Measurements from ENCODE around the gene FAM219A.
"Not testable (repeated sequence)": the region's sequence is repeated elsewhere in the genome, so short reads cannot be mapped to it uniquely, and the experiment has no call there.

The FAM219A gene

DNA sequence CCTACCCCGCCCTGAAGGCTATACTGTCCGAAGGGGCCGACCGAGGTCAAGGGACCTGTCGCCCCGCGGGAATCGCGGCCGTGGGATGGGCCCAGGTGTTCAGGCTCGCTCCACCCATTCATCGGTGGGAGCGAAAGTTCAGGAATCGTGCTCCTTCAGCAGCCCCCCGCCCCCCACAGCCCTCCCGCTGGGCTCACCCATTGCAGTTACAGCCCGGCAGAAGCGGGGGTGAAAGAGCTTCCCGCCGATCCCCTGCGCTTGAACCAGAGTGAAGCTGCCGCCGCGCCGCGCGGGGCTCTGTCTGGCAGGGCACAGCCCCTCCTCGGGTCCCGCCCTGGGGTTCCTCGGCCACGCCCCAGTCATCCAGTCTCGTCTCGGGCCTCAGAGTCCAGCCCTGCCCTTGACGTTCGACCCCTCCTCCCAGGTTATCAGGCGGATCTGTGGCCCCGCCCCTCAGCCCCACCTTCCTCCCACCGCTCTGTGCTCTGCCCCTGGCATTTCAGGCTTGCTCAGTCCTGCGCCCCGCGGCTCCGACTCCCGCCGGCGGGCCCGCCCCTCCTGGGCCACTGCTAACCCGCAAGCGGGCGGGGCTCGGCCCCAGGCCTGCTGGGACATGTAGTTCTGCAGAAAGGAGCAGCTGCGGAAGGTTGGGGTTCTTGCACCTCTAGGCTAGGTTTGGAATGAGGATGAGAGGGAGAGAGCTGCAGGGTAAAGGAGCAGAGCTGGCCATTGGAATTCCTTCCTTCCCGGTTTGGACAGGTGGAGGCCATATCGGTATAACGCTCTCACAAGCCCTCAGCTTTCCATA, 81.6 kb downstream of the FAM219A start, which contains the start of gene MYORG:
TSS of gene MYORG (minus strand) at position 303 of the 808 bp plus-strand sequence. CDS start 3,955 bp downstream, outside the sequence.
- peak; percentile 98 for DNase-seq (ENCODE audit: low spot score)

DNA sequence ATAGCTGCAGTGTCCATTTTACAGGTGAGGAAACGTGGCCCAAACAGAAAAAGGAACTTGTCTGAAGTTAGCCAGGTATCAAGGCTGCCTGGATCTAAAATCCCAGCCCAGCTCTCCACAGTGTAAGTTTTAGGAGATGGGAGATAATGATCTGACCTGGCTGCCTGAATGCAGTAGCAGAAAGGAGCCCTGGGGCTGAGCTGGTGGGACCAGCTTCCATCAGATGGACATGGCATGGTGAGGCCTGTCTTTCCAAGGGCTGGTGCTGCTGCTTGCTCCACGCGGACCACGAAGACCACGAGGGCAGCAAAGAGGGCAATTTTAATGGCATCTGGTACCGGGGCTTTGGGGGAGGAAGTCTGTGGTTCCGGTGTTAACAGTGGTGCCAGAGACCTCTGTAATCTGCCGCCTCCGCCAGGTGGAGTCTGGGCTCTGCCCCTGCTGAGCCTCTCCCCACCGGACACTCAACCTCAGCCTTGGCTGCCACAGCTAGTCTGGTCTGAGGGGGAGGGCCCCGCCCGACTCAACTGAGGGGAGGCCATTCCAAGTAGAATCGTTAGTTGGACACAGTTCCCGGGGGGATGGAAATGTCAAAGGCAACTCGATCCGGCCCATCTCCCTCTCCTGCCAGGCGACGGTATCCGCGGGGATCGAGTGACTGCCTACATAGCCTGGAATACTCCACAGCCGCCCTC, 82.3 kb downstream of the FAM219A start:
- peak; percentile 60 for DNase-seq (ENCODE audit: low spot score)

DNA sequence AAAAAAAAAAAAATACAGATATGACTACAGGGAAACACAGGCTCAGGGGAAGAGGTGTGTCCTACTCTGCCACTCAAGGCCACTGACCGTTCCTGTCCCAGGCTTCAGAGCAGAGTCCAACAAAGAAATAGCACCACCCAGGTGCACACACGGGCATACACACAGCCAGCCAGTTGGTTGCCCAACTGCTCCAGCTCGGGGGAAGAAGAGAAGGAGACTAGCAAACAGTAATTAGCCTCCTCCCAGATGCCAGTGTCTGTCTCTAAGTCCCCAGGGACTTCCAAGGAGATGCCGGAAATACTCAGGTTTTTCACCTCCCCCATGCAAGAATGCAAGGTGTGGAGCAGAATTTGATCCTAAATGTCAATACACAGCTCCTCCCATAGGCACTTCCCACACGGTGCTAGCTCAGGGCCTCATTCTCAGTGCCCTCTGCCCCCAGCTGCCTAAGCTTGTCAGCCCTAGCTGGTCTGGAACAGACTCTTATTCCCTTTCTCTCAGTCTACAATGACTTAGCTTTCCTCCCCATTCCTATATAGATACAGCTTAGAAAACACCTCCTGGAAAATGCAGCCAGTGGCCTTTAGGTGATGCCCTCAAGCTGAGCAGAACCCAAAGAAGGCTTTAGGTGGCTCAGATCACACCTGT, 83.3 kb downstream of the FAM219A start:
- peak; percentile 63 for DNase-seq (ENCODE audit: low spot score)

DNA sequence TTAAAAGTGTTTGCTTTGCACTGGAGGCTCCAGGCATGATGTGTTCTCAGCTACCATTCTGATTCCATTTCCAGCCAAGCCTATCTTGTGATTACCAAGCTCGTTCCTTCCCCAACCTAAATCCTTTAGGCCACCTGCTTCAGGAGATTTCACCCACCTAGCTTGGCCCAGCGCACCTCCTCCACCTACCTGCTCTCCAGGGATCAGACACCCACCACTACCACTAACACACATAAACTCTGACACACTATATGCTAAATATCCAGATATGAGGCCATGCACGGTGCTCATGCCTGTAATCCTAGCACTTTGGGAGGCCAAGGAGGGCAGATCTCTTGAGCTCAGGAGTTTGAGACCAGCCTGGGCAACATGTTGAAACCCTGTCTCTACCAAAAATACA, 84.0 kb downstream of the FAM219A start:
- DNase-seq (ENCODE audit: low spot score): no peak

DNA sequence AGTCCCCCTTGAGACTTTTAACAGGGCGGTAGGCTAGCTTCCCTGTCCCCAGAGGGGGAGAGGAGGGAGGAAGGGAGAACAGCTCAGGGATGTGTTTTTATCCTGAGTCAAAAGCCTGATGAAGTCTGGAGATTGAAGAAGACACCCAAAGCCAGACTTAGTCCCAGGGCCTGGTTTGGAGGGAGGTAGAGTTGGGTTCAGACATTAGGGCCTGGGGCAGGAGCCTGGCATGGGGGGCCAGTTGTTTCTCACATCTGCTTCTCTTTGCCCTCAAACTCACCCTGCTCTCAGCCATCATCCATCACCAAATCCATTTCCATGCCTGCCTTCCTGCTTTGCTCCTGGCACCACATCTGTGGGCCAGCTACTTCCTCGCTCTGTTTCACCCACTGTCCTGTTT, 84.6 kb downstream of the FAM219A start:
- no peak for DNase-seq (ENCODE audit: low spot score)

DNA sequence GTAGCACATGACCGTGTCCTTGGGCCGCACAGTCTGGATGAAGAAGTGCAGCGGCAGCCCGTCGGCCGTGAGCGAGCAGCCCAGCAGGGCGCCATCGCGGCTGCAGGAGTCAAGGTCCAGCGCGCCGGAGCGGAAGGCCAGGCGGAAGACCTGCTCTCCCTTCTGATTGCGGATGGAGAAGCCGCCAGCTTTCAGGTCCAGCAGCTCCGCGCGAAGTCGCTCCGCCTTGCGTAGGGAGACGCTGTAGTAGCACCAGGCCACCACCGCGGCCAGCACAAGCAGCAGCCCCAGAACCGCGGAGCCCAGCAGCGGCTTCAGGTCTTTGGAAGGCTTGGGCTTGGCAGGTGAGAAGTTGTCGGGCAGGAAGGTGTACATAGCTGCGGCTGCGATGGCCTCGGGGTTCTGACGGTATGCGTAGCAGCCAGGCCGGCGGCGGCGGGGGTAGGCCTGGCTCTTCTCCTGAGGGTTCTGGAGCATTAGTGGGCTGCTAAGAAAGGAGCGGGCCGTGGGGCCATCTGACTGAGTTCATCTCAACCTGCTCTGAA, 85.8 kb downstream of the FAM219A start:
- DNase-seq (ENCODE audit: low spot score): no peak

DNA sequence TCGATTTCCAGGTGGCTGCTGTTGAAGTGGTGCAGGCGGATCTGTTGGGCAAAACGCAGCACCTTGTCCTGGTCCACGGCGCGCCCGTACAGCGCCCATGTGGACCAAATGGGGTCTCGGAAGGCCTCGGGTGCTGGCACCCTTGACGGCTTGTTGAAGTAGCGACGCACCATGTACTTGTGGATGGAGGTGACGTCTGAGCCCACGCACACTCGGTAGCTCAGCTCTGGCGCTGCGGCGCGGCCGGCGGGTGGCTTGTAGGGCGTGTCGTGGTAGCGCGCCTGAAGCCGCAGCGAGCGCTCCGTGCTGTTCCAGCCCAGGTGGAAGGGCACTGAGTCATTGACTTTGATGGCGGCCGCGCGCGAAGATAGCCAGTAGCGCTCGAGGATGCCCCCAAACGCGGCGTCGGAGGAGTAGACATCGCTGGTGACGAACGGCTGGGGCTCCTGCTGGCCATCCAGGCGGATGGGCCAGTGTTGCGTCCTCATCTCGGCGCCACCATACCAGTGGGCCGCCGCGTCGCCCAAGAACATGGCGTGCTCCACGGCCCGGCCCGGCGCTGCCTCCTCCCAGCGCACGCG, 86.4 kb downstream of the FAM219A start:
- no peak for DNase-seq (ENCODE audit: low spot score)

DNA sequence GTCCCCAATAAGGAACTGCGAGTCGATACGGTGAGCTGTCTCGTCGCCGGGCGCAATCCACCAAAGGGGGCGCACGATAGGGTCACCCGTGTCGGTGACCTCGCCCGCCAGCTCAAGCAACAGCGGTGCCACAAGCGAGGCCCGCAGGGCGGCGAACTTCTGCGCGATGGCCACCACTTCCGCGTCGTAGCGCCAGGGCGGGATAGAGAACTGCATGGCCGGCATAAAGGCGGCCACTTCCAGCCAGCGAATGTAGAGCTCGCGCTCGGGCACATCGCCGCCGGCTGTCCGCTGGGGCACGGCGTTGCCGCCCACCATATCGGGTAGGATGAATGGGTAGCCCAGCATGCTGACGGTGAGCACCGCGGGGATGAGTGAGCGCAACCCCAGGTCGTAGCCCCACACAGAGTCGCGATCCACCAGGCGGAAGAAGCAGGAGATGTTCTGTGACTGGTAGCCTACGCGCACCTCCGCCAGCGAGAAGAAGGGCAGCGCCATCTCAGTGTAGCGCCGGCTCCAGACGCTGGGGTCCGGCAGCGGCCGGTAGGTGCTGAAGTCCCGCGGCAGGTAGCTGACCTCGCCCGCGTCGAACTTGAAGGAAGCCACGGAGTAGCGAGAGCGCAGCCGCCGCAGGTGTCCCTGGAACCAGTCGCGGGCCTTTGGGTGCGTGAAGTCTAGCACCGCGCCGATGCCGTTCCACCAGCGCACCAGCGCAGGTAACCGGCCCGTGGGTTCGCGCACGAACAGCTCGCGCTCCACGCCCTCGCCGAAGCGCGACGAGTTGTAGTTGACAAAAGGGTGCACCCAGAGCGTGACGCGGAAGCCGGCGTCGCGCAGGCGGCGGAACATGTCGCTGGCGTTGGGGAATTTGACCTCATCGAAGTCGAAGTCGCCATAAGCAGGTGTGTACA, 87.1 kb downstream of the FAM219A start:
- no peak for DNase-seq (ENCODE audit: low spot score)

DNA sequence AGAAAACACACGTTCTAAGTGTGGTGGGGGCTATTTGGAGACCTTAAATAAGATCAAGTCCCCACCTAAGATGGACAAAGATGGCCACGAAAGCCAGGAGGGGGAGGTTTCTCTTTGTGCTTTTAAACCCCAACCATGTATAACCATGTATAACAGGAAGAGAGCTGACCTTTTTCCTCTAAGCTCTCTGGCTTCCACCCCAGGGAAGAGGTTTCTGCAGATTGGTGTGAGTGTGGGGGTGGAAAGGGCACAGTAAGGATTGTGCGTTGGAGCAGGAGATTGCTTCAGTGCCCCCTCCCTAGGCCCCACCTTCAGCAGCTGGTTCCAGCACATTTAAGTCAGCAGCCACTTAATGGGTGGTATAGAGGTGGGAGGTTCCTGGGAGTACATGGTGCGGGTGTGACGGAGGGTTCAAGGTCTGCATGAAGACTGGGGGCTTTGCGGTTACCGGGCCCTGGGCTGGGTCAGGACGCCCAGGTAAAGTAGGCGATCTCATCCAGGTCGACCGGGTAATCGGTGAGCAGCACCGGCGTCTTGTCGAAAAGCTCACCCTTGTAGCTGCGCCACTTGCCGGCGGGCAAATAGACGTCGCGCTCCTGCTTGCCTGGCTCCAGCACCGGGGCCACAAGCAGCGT, 87.9 kb downstream of the FAM219A start:
- no peak for DNase-seq (ENCODE audit: low spot score)

DNA sequence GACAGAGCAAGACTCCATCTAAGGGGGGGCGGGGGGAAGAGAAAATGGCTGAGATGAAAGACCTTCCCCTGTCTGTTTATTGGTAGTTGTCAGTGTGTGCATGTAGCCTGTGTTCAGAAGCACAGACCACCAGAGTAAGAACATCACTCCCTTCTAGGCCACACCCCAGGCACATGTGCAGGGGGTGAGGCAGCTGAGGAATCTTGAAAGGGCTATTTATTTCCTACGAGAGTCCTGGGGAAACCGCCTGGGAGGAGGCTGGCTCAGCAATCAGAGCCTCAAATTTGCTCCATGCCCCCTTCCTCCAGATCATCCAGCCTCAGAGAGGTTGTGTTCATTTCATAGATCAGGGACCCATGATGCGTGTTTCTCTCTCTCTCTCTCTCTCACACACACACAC, 88.7 kb downstream of the FAM219A start:
- DNase-seq (ENCODE audit: low spot score): no peak

DNA sequence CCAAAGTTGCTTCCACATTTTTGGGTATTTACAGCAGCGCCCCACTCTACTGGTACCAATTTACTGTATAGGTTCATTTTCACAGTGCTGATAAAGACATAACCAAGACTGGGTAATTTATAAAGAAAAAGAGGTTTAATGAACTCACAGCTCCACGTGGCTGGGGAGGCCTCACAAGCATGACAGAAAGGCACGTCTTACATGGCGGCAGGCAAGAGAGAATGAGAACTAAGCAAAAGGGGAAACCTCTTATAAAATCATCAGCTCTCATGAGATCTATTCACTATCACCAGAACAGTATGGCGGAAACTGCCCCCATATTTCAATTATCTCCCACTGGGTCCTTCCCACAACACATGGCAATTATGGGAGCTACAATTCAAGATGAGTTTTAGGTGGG, 89.6 kb downstream of the FAM219A start:
- not testable (repeated sequence) for DNase-seq (ENCODE audit: low spot score)

DNA sequence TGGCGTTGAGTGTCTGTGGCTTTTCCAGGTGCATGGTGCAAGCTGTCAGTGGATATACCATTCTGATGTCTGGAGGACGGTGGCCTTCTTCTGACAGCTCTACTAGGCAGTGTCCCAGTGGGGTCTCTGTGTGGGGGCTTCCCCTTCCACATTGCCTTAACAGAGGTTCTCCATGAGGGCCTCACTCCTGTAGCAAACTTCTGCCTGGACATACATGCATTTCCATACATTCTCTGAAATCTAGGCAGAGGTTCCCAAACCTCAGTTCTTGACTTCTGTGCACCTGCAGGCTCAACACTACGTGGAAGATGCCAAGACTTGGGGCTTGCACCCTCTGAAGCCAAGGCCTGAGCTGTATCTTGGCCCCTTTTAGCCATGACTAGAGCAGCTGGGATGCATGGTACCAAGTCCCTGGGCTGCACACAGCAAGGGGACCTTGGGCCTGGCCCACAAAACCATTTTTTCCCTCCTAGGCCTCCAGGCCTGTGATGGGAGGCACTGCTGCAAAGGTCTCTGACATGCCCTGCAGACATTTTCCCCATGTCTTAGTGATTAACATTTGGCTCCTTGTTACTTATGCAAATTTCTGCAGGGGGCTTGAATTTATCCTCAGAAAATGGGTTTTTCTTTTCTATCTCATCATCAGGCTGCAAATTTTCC, 90.5 kb downstream of the FAM219A start:
- not testable (repeated sequence) for DNase-seq (ENCODE audit: low spot score)

DNA sequence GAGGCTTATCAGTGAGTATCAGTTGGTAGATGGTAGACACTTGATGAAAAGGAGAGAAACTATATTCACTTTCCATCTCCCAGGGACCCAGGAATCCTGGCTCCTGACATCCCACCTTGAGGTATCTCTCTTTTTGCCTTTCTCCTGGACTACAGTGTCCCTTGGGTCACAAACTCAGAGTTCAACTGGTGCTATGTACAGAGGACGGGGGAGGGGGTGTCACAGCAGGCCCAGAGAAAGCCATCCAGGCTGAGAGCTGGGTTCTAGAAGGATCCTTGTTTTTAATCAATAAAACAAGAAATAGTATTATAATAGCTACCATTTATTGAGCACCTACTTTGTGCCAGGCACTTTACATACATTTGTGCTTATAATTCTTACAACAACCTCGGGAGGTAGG, 92.0 kb downstream of the FAM219A start:
- no peak for DNase-seq (ENCODE audit: low spot score)

DNA sequence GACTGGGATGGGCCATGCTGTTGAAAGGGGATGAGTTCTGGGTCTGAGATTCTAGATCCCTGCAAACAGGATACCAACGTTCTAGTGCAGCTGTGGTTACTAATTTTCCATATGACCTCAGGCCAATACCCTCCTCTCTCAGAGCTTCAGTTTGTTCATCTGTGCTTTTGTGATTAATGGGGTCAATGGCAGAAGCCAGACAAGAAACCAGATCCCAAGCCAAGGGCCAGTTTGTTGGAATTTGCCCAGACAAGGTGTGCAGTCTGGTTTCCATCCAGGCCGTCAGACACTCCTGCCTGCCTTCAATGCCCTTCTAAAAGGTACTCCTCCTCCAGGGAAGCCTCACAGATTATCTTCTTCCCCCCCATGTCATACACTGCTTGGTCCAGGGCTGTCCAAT, 93.1 kb downstream of the FAM219A start:
- DNase-seq (ENCODE audit: low spot score): no peak

DNA sequence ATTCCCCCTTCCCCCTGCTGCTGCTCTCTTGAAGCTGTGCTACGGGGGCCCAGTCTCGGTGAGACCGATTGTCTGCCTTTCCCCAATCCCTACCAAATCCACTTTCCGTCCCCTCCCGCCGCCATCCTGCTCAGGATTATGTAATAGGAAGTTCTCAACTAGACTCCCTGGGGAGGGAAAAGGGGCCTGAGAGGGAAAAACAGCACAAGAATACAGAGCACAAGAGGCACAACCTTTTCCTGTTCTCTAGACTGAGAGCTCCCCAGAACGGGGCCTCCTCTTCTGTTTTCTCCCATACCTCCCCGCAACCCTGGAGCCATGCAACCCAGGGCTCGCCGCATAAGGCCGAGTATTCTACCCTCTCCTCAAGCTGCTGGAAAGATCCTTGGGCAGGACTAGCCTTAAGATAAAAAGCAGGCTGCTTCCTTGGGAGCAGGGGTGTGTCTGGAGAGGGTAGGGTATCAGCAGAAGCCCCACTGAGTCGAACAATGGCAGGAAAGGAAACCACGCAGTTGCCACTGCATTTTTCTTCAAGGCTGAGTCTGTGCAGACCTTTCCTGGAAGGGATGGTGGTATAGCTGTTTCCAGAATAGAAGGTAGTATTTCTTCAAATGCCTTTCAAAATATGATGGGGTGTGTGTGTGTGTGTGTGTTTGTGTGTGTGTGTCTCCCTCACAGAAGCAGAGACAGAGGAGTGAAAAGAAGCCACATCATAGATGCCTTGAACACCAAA, 94.6 kb downstream of the FAM219A start:
- no peak for DNase-seq (ENCODE audit: low spot score)

DNA sequence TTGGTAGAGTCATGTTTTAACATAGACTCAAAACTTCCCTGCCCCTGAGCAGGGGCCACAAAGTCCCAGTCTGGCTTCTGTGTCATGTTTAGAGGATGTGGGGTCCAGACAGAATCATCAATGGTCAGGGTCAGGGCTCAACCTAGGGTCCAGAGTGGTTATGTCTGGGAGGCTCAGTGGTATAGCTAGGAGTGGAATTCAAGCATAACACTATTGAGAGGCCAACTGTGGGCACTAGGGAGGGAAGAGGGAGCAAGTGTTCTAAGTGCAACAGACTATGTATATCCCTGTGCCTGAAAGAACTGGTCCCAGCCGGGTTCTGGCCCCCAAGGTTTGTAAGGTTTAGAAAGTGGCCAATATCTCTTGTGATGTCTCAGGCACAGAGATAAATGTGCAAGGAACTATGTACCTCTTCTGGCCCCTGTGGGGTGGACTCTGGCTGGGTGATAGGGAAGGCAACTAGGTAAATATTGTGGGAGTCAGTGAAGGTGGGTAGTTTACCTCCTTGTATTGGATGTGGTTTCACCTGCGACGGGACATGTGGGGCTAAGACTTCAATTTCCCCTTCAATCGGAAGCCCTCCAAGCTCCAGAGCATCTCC, 95.7 kb downstream of the FAM219A start:
- no peak for DNase-seq (ENCODE audit: low spot score)

DNA sequence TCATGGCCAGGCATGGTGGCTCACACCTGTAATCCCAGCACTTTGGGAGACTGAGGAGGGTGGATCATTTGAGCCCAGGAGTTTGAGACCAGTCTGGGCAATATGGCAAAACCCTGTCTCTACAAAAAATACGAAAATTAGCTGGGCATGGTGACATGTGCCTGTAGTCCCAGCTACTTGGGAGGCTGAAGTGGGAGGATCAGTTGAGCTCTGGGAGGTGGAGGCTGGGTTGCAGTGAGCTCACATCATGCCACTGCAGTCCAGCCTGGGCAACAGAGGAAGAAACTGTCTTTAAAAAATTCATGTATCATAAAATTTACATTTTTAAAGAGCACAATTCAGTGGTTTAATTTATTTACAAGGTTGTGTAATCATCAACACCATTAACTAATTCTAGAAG, 105.4 kb downstream of the FAM219A start:
- not testable (repeated sequence) for DNase-seq (ENCODE audit: low spot score)

DNA sequence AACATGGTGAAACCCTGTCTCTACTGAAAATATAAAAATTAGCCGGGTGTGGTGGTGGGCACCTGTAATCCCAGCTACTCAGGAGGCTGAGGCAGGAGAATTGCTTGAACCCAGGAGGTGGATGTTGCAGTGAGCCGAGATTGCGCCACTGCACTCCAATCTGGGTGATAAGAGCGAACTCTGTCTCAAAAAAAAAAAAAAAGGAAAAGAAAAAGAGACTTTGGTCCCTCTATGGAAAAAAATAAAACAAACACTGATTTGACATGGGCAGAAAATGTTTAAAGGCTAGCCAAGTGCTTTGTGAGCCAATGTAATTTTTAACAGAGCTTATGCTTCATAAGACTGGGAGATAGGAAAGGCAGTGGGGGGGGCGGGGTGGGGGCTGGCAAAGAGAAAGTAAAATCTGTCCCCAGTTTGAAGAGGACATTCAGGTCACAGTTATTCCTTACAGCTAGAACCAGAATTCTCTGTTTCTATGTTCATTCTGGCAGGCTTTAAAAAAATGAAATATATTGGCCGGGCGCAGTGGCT, 106.2 kb downstream of the FAM219A start:
- not testable (repeated sequence) for DNase-seq (ENCODE audit: low spot score)

DNA sequence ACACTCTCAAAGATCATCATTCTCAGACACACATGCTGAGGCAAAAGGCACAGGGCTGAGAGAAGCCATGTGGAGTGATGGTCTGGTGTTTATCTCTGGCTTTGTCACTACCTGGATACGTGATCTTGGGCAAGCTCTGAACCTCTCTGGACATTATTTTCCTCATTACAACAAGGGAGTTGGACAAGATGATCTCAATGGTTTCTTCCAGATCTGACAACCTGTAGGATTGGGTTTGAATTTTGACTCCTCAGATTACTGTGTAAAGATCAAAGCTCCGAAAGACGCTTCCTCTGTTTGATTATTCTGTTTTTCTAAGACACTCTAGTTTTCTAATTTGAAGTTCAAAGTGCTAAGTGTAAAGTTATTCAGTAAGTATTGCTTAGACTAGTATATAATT, 109.0 kb downstream of the FAM219A start:
- no peak for DNase-seq (ENCODE audit: low spot score)

Data from LoVo (cell line).